Neural cell (in vitro differentiated cells): ENCODE measurements around the gene SESN1. TPM values are rescaled to one million over a fixed set of nuclear protein-coding genes. Genes with fewer than 3 reads are reported as not detected.

Experiments used
- H2AFZ ChIP-seq: fragments of 200-600, 300-800 bp; sonication (generic), shearing (Covaris generic); 2 replicates; pipeline ENCODE4 v1.6.0; 2014; ENCODE audit warnings: low read depth, mild to moderate bottlenecking, antibody characterized with exemption, low read length, moderate library complexity
- H3F3A ChIP-seq: fragments of 200-600 bp; shearing (Covaris generic); 2 replicates; pipeline ENCODE4 v1.6.1; 2016; ENCODE audit warnings: mild to moderate bottlenecking, moderate library complexity, mixed read lengths, antibody characterized with exemption, low read length; ENCODE audit not compliant: insufficient read depth, poor library complexity, severe bottlenecking
- H3K27ac ChIP-seq: fragments of 200-600, 300-800 bp; sonication (generic), shearing (Covaris generic); 2 replicates; pipeline ENCODE4 v1.5.1; 2014; ENCODE audit warnings: mild to moderate bottlenecking, low read length, moderate library complexity
- H3K27me3 ChIP-seq: fragments of 300-800, 200-600 bp; sonication (generic), shearing (Covaris generic); 2 replicates; pipeline ENCODE4 v1.6.0; 2014; ENCODE audit warnings: mild to moderate bottlenecking, low read depth, low read length, moderate library complexity; ENCODE audit not compliant: insufficient read depth
- H3K36me3 ChIP-seq: fragments of 300-800, 200-600 bp; sonication (generic), shearing (Covaris generic); 2 replicates; pipeline ENCODE4 v1.5.1; 2014; ENCODE audit warnings: mild to moderate bottlenecking, antibody characterized with exemption, low read length, moderate library complexity; ENCODE audit not compliant: insufficient read depth
- H3K4me2 ChIP-seq: fragments of 300-800, 200-600 bp; sonication (generic), shearing (Covaris generic); 2 replicates; pipeline ENCODE4 v1.6.0; 2014; ENCODE audit warnings: mild to moderate bottlenecking, low read length
- H3K4me3 ChIP-seq: fragments of 300-800, 200-600 bp; sonication (generic), shearing (Covaris generic); 2 replicates; pipeline ENCODE4 v1.5.1; 2014; ENCODE audit warnings: mild to moderate bottlenecking, low read length, moderate library complexity
- H3K79me2 ChIP-seq: fragments of 200-600 bp; shearing (Covaris generic); replicated peaks from 2 replicates; pipeline ENCODE4 v1.6.0; 2014; ENCODE audit warnings: mild to moderate bottlenecking, low read length, moderate library complexity; ENCODE audit not compliant: insufficient read depth
- H3K9ac ChIP-seq: fragments of 300-800, 200-600 bp; sonication (generic), shearing (Covaris generic); 2 replicates; pipeline ENCODE4 v1.6.1; 2016; ENCODE audit warnings: mild to moderate bottlenecking, low read length, mixed read lengths
- H3K9me2 ChIP-seq: fragments of 200-600 bp; shearing (Covaris generic); 2 replicates; pipeline ENCODE4 v1.6.1; 2016; ENCODE audit warnings: mild to moderate bottlenecking, low read length, mixed read lengths; ENCODE audit not compliant: insufficient read depth
- H3K9me3 ChIP-seq: fragments of 200-600, 300-800 bp; sonication (generic), shearing (Covaris generic); 2 replicates; pipeline ENCODE4 v1.6.1; 2016; ENCODE audit warnings: mild to moderate bottlenecking, mixed run types, low read length, moderate library complexity, mixed read lengths
- H4K20me1 ChIP-seq: fragments of 200-600 bp; shearing (Covaris generic); 2 replicates; pipeline ENCODE4 v1.6.1; 2016; ENCODE audit warnings: mild to moderate bottlenecking, mixed run types; ENCODE audit not compliant: insufficient read depth
- CTCF ChIP-seq: fragments of 450-650 bp; IDR thresholded peaks from 2 replicates; pipeline ENCODE4 v1.5.1; 2014; ENCODE audit warnings: antibody characterized with exemption, mild to moderate bottlenecking, moderate library complexity; ENCODE audit not compliant: poor library complexity, severe bottlenecking
- EP300 ChIP-seq: fragments of 450-650 bp; conservative IDR thresholded peaks from 2 replicates; pipeline ENCODE4 v1.6.1; 2014; ENCODE audit warnings: antibody characterized with exemption, mild to moderate bottlenecking, moderate library complexity; ENCODE audit not compliant: poor library complexity, severe bottlenecking
- EZH2 ChIP-seq: fragments of 200-600, 300-800 bp; shearing (Covaris generic), sonication (generic); IDR thresholded peaks from 2 replicates; pipeline ENCODE4 v1.6.1; 2014; ENCODE audit warnings: antibody characterized with exemption, low read length, borderline replicate concordance, mild to moderate bottlenecking; ENCODE audit not compliant: insufficient read depth, poor library complexity, severe bottlenecking
- MXI1 ChIP-seq: fragments of 450-650 bp; conservative IDR thresholded peaks from 2 replicates; pipeline ENCODE4 v1.6.1; 2014; ENCODE audit warnings: antibody characterized with exemption, mild to moderate bottlenecking; ENCODE audit not compliant: poor library complexity, severe bottlenecking
- POLR2AphosphoS5 ChIP-seq: IDR thresholded peaks from 2 replicates; pipeline ENCODE4 v1.6.1; 2012
- RAD21 ChIP-seq: fragments of 450-650 bp; conservative IDR thresholded peaks from 2 replicates; pipeline ENCODE4 v1.6.1; 2014; ENCODE audit warnings: antibody characterized with exemption, mild to moderate bottlenecking, moderate library complexity
- REST ChIP-seq: IDR thresholded peaks from 2 replicates; pipeline ENCODE4 v1.6.1; 2012; ENCODE audit warnings: borderline replicate concordance
- SMC3 ChIP-seq: fragments of 450-650 bp; conservative IDR thresholded peaks from 2 replicates; pipeline ENCODE4 v1.6.1; 2014; ENCODE audit warnings: antibody characterized with exemption, mild to moderate bottlenecking, moderate library complexity; ENCODE audit not compliant: poor library complexity
- TAF1 ChIP-seq: IDR thresholded peaks from 2 replicates; pipeline ENCODE4 v1.6.1; 2012; ENCODE audit warnings: low read depth
- polyA plus RNA-seq: library from polyadenylated mRNA; depleted of rRNA; stranded (reverse); fragments of >200 nt; gene quantifications from 2 replicates; pipeline ENCODE4 v1.2.3, GENCODE V29; 2014

SESN1 gene
- polyA plus RNA-seq, 1 donor from 2014 or later, result 46.4 TPM

- Histone ChIP-seq H3K4me2 (no peak overlapping the region), H2AFZ (no peak overlapping the region), H3K9me2 (no peaks in the 10 kb centered on the region), H3K79me2 (no peaks in the 10 kb centered on the region), H3K9ac (no peak overlapping the region), H4K20me1 (no peaks in the 10 kb centered on the region), H3F3A (no peaks in the 10 kb centered on the region), H3K36me3 (no peaks in the 10 kb centered on the region), H3K4me3 (no peak overlapping the region), H3K27me3 (no peaks in the 10 kb centered on the region), H3K27ac (no peak overlapping the region), H3K9me3 (no peaks in the 10 kb centered on the region)
- no peak for TF ChIP-seq TAF1
- no peak for TF ChIP-seq EP300
- no peak for TF ChIP-seq RAD21
- TF ChIP-seq SMC3, result no peak
- no peak for TF ChIP-seq MXI1
- TF ChIP-seq POLR2AphosphoS5, result no peak
- TF ChIP-seq EZH2, result no peak
- no peak for TF ChIP-seq REST
Observed at GRCh38 chr6:108993876-108994275, 100.8 kb downstream of the SESN1 start.

- Histone ChIP-seq H3K9ac (no peak overlapping the region), H3K36me3 (peaks cover 10% of the 10 kb centered on the region), H3K4me2 (no peak overlapping the region), H3K4me3 (no peak overlapping the region), H2AFZ (no peak overlapping the region), H3K9me3 (no peaks in the 10 kb centered on the region), H3K79me2 (no peaks in the 10 kb centered on the region), H3F3A (no peaks in the 10 kb centered on the region), H4K20me1 (no peaks in the 10 kb centered on the region), H3K27ac (no peak overlapping the region), H3K9me2 (no peaks in the 10 kb centered on the region), H3K27me3 (no peaks in the 10 kb centered on the region)
- no peak for TF ChIP-seq SMC3
- no peak for TF ChIP-seq POLR2AphosphoS5
- no peak for TF ChIP-seq EZH2
- no peak for TF ChIP-seq EP300
- no peak for TF ChIP-seq CTCF
- TF ChIP-seq MXI1, result no peak
- no peak for TF ChIP-seq RAD21
- TF ChIP-seq TAF1, result no peak
- TF ChIP-seq REST, result no peak
Observed at GRCh38 chr6:108989700-108990099, 104.9 kb downstream of the SESN1 start.
